ENCODE measurements around the gene WSB2.

WSB2 gene

GRCh38 chr12:117994551-117995438 lies 66.2 kb downstream of the WSB2 start:
- no peak for DNase-seq (ENCODE audit: low spot score)

- DNase-seq (ENCODE audit: low spot score), result peak; percentile 42
Observed at GRCh38 chr12:117986705-117987469, 74.1 kb downstream of the WSB2 start.

GRCh38 chr12:117985182-117985581 lies 75.8 kb downstream of the WSB2 start:
- DNase-seq (ENCODE audit: low spot score), result no peak
